Cardiac ventricle fibroblast (primary cell): ENCODE measurements around the gene CAMK1. TPM values are rescaled to one million over a fixed set of nuclear protein-coding genes. Genes with fewer than 3 reads are reported as not detected.

Experiments
- total RNA-seq: library from RNA; depleted of rRNA; stranded (reverse); fragments of >200 nt; gene quantifications from 2 replicates; pipeline ENCODE4 v1.2.3, GENCODE V29; 2015

The CAMK1 gene
- total RNA-seq, result 34.1 and 34.8 TPM in 2 replicates

GRCh38 chr3:9769426-9770275, at the start of gene CAMK1:
Gene CAMK1, minus strand, starts transcription at chr3:9769947. Its CDS starts 2,198 bp downstream, at chr3:9767749.

GRCh38 chr3:9809615-9810432, 40.1 kb upstream of the CAMK1 start, which contains the start of gene TTLL3:
Gene TTLL3, plus strand, starts transcription at chr3:9810262. Its CDS starts 400 bp downstream, at chr3:9810662.

GRCh38 chr3:9792405-9793160, 22.8 kb upstream of the CAMK1 start, which contains the start of the genes ARPC4 and TADA3:
Gene ARPC4, plus strand, starts transcription at chr3:9793082. Its CDS starts 40 bp downstream, at chr3:9793122.
Gene TADA3, minus strand, starts transcription at chr3:9792473. Its CDS starts 1,007 bp downstream, at chr3:9791466.

GRCh38 chr3:9749645-9750555, 19.8 kb downstream of the CAMK1 start, which contains the start of gene OGG1:
Gene OGG1, plus strand, starts transcription at chr3:9749952. Its CDS starts 335 bp downstream, at chr3:9750287.

GRCh38 chr3:9731206-9732079, 38.3 kb downstream of the CAMK1 start, which contains the start of gene BRPF1:
Gene BRPF1, plus strand, starts transcription at chr3:9731735. Its CDS starts 2,406 bp downstream, at chr3:9734141.

Other genes starting within 250 kb of the CAMK1 start
- gene LHFPL4, start 216.1 kb downstream of the CAMK1 start, total RNA-seq, result 0.29 TPM in 1 of 2 replicates, not detected in the other
- gene MTMR14, start 120.4 kb downstream of the CAMK1 start, total RNA-seq, result 16.7 and 20.6 TPM in 2 replicates
- gene CPNE9, start 66.1 kb downstream of the CAMK1 start, total RNA-seq, result not detected in 2 replicates
- 8.2 and 10.7 TPM in 2 replicates for gene BRPF1, start 38.2 kb downstream of the CAMK1 start, total RNA-seq
- gene OGG1, start 20.0 kb downstream of the CAMK1 start, total RNA-seq, result 10.4 and 11.6 TPM in 2 replicates
- gene TADA3, start 22.5 kb upstream of the CAMK1 start, total RNA-seq, result 58.7 and 72.3 TPM in 2 replicates
- gene ARPC4, start 23.1 kb upstream of the CAMK1 start, total RNA-seq, result 133 and 153 TPM in 2 replicates
- 10.4 and 13.5 TPM in 2 replicates for gene TTLL3, start 40.3 kb upstream of the CAMK1 start, total RNA-seq
- 28.8 and 46.5 TPM in 2 replicates for gene RPUSD3, start 74.1 kb upstream of the CAMK1 start, total RNA-seq
- gene CIDEC, start 110.3 kb upstream of the CAMK1 start, total RNA-seq, result 32.9 and 37.6 TPM in 2 replicates
- gene JAGN1, start 120.7 kb upstream of the CAMK1 start, total RNA-seq, result 34.1 and 40.8 TPM in 2 replicates
- gene IL17RE, start 132.9 kb upstream of the CAMK1 start, total RNA-seq, result 1.6 and 1.9 TPM in 2 replicates
- gene IL17RC, start 147.2 kb upstream of the CAMK1 start, total RNA-seq, result 64.5 and 67.8 TPM in 2 replicates
- 5.1 and 6.4 TPM in 2 replicates for gene CRELD1, start 163.9 kb upstream of the CAMK1 start, total RNA-seq
- gene PRRT3, start 182.5 kb upstream of the CAMK1 start, total RNA-seq, result 8.4 and 9.7 TPM in 2 replicates
- 101 and 123 TPM in 2 replicates for gene EMC3, start 216.9 kb upstream of the CAMK1 start, total RNA-seq